Kidney epithelial cell (primary cell): ENCODE measurements around the gene MATN1. TPM values are rescaled to one million over a fixed set of nuclear protein-coding genes. Genes with fewer than 3 reads are reported as not detected.

Source experiments
- DNase-seq: peaks from one replicate; pipeline ENCODE4 v3.0.0-alpha.2; 2010; ENCODE audit warnings: low read depth
- H3K27me3 ChIP-seq: 2 replicates; pipeline ENCODE4 v1.6.0; 2011; ENCODE audit warnings: low read length; ENCODE audit not compliant: control insufficient read depth, insufficient read depth
- H3K36me3 ChIP-seq: 2 replicates; pipeline ENCODE4 v1.5.1; 2011; ENCODE audit warnings: low read length; ENCODE audit not compliant: control insufficient read depth, insufficient read depth
- H3K4me3 ChIP-seq: 2 replicates; pipeline ENCODE4 v1.5.1; 2011; ENCODE audit warnings: low read depth, mild to moderate bottlenecking, control low read depth, low read length
- total RNA-seq: library from RNA; depleted of rRNA; stranded (reverse); fragments of >200 nt; gene quantifications from 2 replicates; pipeline ENCODE4 v1.2.3, GENCODE V29; 2015
- TF ChIP-seq, protein P1 (sequence below): IDR thresholded peaks from 2 replicates; pipeline ENCODE4 v1.5.1; 2011; ENCODE audit warnings: mild to moderate bottlenecking, moderate library complexity, low read length, control low read depth, inconsistent platforms; ENCODE audit not compliant: insufficient read depth, poor library complexity, severe bottlenecking

The MATN1 gene
- total RNA-seq, 1 donor from 2014 or later, result 0.04 TPM

GRCh38 chr1:30680879-30681278 is 42.5 kb downstream of the MATN1 start:
- Histone ChIP-seq H3K27me3 (peaks cover 25% of the 10 kb centered on the region), H3K4me3 (no peak overlapping the region), H3K36me3 (no peaks in the 10 kb centered on the region)
- TF ChIP-seq, protein P1, sequence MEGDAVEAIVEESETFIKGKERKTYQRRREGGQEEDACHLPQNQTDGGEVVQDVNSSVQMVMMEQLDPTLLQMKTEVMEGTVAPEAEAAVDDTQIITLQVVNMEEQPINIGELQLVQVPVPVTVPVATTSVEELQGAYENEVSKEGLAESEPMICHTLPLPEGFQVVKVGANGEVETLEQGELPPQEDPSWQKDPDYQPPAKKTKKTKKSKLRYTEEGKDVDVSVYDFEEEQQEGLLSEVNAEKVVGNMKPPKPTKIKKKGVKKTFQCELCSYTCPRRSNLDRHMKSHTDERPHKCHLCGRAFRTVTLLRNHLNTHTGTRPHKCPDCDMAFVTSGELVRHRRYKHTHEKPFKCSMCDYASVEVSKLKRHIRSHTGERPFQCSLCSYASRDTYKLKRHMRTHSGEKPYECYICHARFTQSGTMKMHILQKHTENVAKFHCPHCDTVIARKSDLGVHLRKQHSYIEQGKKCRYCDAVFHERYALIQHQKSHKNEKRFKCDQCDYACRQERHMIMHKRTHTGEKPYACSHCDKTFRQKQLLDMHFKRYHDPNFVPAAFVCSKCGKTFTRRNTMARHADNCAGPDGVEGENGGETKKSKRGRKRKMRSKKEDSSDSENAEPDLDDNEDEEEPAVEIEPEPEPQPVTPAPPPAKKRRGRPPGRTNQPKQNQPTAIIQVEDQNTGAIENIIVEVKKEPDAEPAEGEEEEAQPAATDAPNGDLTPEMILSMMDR, result no peak
- no peak for DNase-seq

DNA sequence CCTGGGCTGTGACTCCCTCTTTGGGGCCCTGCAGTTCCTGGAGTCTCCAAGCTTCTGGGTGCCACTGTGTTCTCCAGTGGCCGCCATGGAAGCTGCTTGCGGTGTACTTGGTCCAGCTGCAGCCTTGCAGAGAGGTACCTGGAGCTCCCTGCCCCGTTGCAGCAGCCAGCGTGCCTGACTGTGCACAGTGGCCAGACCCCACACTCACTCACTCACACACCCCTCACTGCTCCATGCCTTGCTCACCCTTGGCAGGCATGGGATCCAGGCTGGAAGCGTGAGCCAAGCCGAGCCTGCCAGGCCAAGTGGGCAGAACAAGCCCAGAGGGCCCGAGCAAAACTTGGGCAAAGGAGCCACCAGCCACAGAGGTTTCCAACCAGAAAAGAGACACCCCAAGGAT is 43.0 kb downstream of the MATN1 start:
- DNase-seq, result no peak
- Histone ChIP-seq H3K4me3 (no peak overlapping the region), H3K36me3 (no peaks in the 10 kb centered on the region), H3K27me3 (peaks cover 21% of the 10 kb centered on the region)
- TF ChIP-seq, protein P1, result no peak

DNA sequence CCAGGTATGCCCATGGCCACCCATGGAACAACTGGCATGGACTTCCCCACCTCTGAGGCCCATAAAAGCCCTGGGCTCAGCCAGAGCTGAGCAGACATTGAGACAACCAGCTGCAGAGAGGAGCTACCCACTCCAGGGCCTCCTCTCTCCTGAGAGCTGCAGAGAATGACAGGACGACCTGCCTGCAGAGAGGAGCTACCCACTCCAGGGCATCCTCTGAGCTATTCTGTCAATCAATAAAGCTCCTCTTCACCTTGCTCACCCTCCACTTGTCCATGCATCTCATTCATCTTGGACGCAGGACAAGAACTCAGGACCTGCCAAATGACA is 43.4 kb downstream of the MATN1 start:
- no peak for DNase-seq
- TF ChIP-seq, protein P1, result no peak
- Histone ChIP-seq H3K27me3 (peaks cover 16% of the 10 kb centered on the region), H3K36me3 (no peaks in the 10 kb centered on the region), H3K4me3 (no peak overlapping the region)

- TF ChIP-seq, protein P1, result no peak
- DNase-seq, result no peak
- Histone ChIP-seq H3K36me3 (no peaks in the 10 kb centered on the region), H3K27me3 (peaks cover 10% of the 10 kb centered on the region), H3K4me3 (no peak overlapping the region)
Observed at GRCh38 chr1:30679201-30679975, 44.0 kb downstream of the MATN1 start.

DNA sequence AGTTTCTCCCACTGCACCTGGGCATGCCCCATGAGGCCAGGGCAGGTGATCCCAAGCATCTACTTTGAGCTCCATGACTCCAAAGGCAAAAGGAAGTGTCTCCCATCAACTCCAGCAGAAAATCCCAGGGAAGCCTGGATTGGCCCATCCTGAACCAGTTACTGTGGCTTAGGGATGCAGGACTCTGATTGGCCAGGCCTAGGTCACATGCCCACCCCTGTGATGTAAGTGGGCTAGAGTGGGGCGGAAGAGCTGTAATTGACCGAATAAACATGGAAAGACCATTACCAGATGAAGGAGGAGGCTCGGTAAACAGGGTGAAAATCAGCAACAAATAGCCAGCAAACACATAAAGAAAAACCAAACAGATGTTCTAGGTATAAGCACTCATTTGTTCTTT is 45.2 kb downstream of the MATN1 start:
- TF ChIP-seq, protein P1, result no peak
- Histone ChIP-seq H3K4me3 (no peak overlapping the region), H3K27me3 (peaks cover 3% of the 10 kb centered on the region), H3K36me3 (no peaks in the 10 kb centered on the region)
- DNase-seq, result no peak

- TF ChIP-seq, protein P1, result no peak
- H3K4me3 ChIP-seq, result no peak overlapping the region
- H3K36me3 ChIP-seq, result no peaks in the 10 kb centered on the region
- DNase-seq, result no peak
- H3K27me3 ChIP-seq, result no peaks in the 10 kb centered on the region
Observed at GRCh38 chr1:30677471-30677870, 45.9 kb downstream of the MATN1 start.
